HL-60 (cell line): ENCODE results near the gene TAB3.

ENCODE experiments used
- DNase-seq, 2 experiments: peaks; one replicate each; pipeline ENCODE4 v3.0.0-alpha.2; 2010 to 2020; ENCODE audit warnings: low read depth in 1 of 2, low spot score in 1 of 2
- H3K27ac ChIP-seq: fragments of 250-450 bp; sonication (Bioruptor Pico); replicated peaks from 2 replicates; pipeline ENCODE4 v1.5.1; 2020; ENCODE audit warnings: mild to moderate bottlenecking, moderate library complexity
- H3K27me3 ChIP-seq: fragments of 250-450 bp; sonication (Bioruptor Pico); 2 replicates; pipeline ENCODE4 v1.5.1; 2021; ENCODE audit warnings: mild to moderate bottlenecking, moderate library complexity; ENCODE audit not compliant: insufficient read depth, poor library complexity, severe bottlenecking
- H3K4me3 ChIP-seq: replicated peaks from 2 replicates; pipeline ENCODE4 v1.5.1; 2011; ENCODE audit warnings: mild to moderate bottlenecking, control low read depth, low read length; ENCODE audit not compliant: insufficient read depth
- GABPA ChIP-seq: IDR thresholded peaks from 2 replicates; pipeline ENCODE4 v1.6.1; 2012; ENCODE audit warnings: low read depth
- POLR2AphosphoS5 ChIP-seq: IDR thresholded peaks from 2 replicates; pipeline ENCODE4 v1.6.1; 2012; ENCODE audit warnings: low read depth
- SPI1 ChIP-seq: IDR thresholded peaks from 2 replicates; pipeline ENCODE4 v1.6.1; 2012; ENCODE audit warnings: low read depth, mild to moderate bottlenecking, borderline replicate concordance
- TF ChIP-seq, protein P1 (sequence below): IDR thresholded peaks from 2 replicates; pipeline ENCODE4 v1.6.1; 2012; ENCODE audit warnings: low read depth; ENCODE audit not compliant: insufficient replicate concordance
- TF ChIP-seq, protein P2 (sequence below): IDR thresholded peaks from one replicate; pipeline ENCODE4 v1.5.1; 2011; ENCODE audit warnings: low read length, control low read depth, inconsistent platforms; ENCODE audit not compliant: insufficient read depth

Gene TAB3

DNA sequence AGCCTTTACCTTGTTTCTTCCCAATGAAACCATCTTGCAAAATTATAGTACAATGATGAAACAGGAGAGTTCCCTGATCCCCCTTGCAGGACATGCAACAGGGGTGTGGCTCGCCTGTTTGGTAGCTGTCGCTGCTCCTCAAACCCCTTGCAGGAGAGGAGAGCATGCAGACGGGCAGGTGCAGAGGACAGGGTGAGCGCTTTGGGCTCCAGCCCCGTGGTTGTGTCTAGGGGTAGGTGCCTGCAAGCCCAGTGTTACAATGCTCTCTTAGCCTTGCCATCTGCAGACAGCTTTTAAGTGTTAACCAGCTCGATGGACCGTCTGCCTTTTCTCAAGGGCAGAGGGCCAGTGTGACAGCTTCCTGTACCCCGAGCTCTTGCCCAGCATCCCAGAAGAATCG is 102.0 kb downstream of the TAB3 start:
- Histone ChIP-seq H3K27me3 (peaks cover 2% of the 10 kb centered on the region), H3K27ac (no peak overlapping the region), H3K4me3 (no peak overlapping the region)
- TF ChIP-seq POLR2AphosphoS5 (no peak), GABPA (no peak), SPI1 (no peak)
- TF ChIP-seq, protein P1, sequence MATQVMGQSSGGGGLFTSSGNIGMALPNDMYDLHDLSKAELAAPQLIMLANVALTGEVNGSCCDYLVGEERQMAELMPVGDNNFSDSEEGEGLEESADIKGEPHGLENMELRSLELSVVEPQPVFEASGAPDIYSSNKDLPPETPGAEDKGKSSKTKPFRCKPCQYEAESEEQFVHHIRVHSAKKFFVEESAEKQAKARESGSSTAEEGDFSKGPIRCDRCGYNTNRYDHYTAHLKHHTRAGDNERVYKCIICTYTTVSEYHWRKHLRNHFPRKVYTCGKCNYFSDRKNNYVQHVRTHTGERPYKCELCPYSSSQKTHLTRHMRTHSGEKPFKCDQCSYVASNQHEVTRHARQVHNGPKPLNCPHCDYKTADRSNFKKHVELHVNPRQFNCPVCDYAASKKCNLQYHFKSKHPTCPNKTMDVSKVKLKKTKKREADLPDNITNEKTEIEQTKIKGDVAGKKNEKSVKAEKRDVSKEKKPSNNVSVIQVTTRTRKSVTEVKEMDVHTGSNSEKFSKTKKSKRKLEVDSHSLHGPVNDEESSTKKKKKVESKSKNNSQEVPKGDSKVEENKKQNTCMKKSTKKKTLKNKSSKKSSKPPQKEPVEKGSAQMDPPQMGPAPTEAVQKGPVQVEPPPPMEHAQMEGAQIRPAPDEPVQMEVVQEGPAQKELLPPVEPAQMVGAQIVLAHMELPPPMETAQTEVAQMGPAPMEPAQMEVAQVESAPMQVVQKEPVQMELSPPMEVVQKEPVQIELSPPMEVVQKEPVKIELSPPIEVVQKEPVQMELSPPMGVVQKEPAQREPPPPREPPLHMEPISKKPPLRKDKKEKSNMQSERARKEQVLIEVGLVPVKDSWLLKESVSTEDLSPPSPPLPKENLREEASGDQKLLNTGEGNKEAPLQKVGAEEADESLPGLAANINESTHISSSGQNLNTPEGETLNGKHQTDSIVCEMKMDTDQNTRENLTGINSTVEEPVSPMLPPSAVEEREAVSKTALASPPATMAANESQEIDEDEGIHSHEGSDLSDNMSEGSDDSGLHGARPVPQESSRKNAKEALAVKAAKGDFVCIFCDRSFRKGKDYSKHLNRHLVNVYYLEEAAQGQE = no peak
- TF ChIP-seq, protein P2, sequence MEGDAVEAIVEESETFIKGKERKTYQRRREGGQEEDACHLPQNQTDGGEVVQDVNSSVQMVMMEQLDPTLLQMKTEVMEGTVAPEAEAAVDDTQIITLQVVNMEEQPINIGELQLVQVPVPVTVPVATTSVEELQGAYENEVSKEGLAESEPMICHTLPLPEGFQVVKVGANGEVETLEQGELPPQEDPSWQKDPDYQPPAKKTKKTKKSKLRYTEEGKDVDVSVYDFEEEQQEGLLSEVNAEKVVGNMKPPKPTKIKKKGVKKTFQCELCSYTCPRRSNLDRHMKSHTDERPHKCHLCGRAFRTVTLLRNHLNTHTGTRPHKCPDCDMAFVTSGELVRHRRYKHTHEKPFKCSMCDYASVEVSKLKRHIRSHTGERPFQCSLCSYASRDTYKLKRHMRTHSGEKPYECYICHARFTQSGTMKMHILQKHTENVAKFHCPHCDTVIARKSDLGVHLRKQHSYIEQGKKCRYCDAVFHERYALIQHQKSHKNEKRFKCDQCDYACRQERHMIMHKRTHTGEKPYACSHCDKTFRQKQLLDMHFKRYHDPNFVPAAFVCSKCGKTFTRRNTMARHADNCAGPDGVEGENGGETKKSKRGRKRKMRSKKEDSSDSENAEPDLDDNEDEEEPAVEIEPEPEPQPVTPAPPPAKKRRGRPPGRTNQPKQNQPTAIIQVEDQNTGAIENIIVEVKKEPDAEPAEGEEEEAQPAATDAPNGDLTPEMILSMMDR = no peak
- no peak for DNase-seq

DNA sequence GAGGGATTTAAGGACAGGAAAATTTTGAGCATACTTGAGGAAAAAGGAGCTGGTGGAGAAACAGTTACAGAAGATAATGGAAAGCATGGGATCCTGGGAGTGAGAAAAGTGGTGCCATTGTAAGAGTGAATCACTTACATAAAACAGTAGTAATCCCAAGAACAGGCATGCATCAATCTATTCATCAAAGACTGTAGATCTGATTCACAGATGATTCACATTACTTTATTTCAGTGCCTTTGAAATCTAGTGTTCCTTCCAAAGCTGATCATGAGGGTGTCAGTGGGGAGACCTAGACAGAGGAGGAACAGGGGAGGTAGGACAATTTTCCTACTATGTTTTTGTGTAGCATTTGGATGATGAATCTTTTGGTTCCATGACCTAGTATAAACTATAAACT is 102.7 kb downstream of the TAB3 start:
- H3K27me3 ChIP-seq = peaks cover 2% of the 10 kb centered on the region
- DNase-seq = no peak
- H3K4me3 ChIP-seq = no peak overlapping the region
- H3K27ac ChIP-seq = no peak overlapping the region
- no peak for TF ChIP-seq SPI1
- TF ChIP-seq, protein P2 = no peak
- TF ChIP-seq GABPA = no peak
- no peak for TF ChIP-seq POLR2AphosphoS5
- TF ChIP-seq, protein P1 = no peak

DNA sequence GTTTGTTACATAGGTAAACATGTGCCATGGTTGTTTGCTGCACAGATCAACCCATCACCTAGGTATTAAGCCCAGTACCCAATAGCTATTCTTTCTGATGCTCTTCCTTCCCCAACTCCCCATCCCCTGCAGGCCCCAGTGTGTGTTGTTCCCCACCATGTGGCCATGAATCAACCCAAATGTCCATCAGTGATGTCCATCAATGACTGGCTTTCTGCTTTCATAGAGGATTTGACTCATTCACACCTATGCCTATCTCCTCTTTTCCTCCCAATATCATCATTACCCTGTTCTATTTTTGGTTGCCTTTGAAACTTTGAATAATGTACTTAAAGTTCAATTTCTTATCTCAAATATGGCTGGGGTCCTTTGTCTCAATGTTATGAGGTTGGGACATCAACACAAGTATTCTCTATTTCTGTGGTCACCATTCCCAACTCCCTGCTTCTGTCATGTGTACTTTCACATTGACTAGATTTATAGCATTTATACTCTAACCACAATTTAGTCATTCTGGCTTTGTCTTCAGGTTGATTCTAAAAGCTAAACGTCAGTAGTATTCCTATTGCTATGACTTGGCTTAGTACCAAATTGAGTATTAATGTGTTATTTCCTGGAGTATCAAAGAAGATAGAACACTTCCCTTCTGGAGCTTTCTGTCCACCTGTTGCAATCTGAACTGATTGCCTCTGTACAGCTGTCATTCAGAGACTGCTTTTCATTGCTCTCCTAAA is 107.2 kb downstream of the TAB3 start:
- H3K27me3 ChIP-seq = peaks cover 4% of the 10 kb centered on the region
- no peak for DNase-seq
- H3K4me3 ChIP-seq = no peak overlapping the region
- no peak for TF ChIP-seq GABPA
- TF ChIP-seq, protein P1 = no peak
- no peak for TF ChIP-seq POLR2AphosphoS5
- TF ChIP-seq, protein P2 = no peak
- no peak for TF ChIP-seq SPI1
- H3K27ac ChIP-seq = no peak overlapping the region
